Heart left ventricle (tissue), 13 donors: ENCODE data around the gene SOX6.

Source experiments
- CTCF ChIP-seq, 12 donors: fragments of 200-600 bp; sonication (generic) in 4 of 12; IDR thresholded peaks; one replicate each; pipeline versions ENCODE4 v1.5.0 to v1.8.0; 2018 to 2022; ENCODE audit warnings: antibody characterized with exemption in 12 of 12, mild to moderate bottlenecking in 5 of 12
- POLR2A ChIP-seq, 2 donors: fragments of 450-650 bp; IDR thresholded peaks; one replicate each; pipeline ENCODE4 v1.6.1; 2017; ENCODE audit warnings: antibody characterized with exemption in 2 of 2, mild to moderate bottlenecking in 2 of 2, moderate library complexity in 2 of 2
- donor health status: ischemic (EF 13 %, LVEDD 7.1; RV severe dilation, severe dysfunction).
- donor health status: DM: no; HTN: yes; CAD: no.
- donor health status: DM: no; HTN: no; CAD: no.
- donor health status: ischemic (EF 25% LVEDD 6.9; RV normal size, moderate dysfunction).
- donor health status: ischemic (EF 25% LVEDD 5.7; RV mildly dilated, moderate dysfunction).
- donor health status: ischemic (EF 35%, LVEDD 5.7; RV mildly dilated, moderate dysfunction).
- donor health status: nonischemic (EF 11% LVEDD 7.7; RV severe dilation, severe dysfunction).
- donor health status: DM: yes; HTN: yes; CAD: no.
- donor health status: PGD.
- donor health status: ischemic (EF 29% LVEDD 5.4; RV normal size, mild dysfunction).
- donor health status: nonischemic (EF 23%, LVEDD 6.1; RV moderate dilation, normal function).

GRCh38 chr11:16226245-16226644 lies 130.1 kb downstream of the SOX6 start:
- TF ChIP-seq CTCF (IDR thresholded peaks at IDR 0.05) (no peak), POLR2A (IDR thresholded peaks at IDR 0.05) (no peak)
